HuH-7.5 (cell line): ENCODE results near the gene ATP2B2.

Experiments used
- DNase-seq: peaks from one replicate; pipeline ENCODE4 v3.0.0; 2011; ENCODE audit warnings: low spot score

The ATP2B2 gene

GRCh38 chr3:10381336-10381735 lies 124.0 kb downstream of the ATP2B2 start:
- DNase-seq: no peak

- no peak for DNase-seq
These were observed 124.5 kb downstream of the ATP2B2 start for GRCh38 chr3:10380906-10381305.

GRCh38 chr3:10379961-10380360 lies 125.4 kb downstream of the ATP2B2 start:
- DNase-seq: no peak

DNA sequence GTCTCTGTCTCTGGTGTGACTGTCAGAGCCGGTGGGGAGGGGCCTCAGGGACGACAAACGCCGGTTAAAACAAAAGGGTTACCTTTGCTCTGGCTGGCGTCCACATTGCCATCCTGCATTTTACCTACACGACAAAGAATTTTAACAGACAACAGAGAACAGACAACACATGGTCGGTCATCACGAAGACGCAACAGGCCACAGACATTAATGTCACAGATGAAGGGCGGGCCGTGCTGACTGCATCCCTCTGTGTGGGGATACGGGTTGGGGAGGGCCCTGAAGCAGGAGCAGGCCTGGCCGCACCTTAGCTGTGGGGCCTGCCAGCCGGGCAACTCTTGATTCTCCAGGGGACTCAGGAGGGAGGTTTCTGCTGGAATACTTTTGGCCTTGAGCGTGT lies 126.2 kb downstream of the ATP2B2 start:
- no peak for DNase-seq

DNA sequence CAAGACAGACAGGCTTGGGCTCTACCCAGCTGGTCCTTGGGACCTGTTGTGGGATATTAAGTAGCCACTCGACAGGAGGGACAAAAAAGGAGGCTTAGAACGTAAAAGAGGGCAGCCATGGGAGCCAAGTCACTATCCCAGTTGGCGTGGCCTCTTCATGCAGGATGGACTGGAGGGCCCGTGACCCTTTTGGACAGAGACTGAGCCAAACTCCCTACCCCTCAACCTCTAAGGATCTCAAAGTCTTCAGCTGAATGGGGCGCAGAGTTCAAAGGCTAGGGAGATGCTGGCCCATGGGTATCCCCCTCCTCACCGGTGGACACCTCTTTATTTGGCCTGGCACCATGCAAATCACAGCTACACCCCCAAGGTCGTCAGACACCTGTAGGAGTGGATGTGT lies 126.6 kb downstream of the ATP2B2 start:
- DNase-seq: no peak

DNA sequence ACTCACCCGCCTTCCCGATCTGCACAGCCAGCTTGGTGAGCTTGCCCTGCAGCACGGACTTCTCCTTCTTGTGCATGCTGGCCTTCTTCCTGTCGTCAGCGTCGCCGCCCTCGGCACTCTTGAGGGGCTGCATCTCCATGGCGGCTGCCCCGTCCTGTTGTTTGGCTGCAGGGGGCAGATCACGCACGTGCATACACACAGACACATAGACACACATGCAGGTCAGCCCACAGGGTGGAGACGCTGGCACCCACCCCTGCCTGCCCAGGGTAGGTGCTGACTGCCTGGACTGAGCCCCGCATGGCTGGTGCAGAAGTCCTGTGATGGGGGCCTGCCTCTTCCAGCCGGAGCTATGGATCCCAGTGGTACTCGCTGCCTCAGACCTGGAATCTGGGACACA lies 127.1 kb downstream of the ATP2B2 start:
- no peak for DNase-seq

DNA sequence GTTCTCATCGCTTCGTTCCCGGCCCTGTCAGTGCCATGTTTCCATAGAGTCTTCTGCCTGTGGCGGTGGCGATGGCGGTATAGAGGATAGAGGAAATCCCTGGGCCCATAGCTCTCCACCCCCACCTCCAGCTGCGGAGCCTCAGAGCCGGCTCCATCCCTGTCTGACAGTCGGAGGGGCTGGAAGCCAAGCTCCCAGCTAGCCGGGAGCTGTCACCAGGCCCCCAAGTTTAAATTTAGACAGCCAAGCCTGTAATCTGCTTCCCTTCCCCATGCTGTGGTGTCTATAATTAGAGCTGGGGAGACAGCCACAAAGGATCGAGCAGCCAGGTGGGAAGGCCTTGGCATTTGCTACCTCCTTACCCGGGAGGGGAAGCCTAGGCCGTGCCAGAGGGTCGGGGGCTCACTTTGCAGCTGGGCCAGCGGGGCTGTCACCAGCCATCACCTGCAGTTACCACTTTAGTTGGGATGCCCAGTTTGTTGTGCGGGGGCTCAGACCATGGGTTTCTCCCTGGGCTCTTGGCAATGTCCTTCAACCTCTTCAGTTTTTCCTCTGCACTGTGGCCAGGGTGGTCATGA lies 128.1 kb downstream of the ATP2B2 start:
- no peak for DNase-seq

DNA sequence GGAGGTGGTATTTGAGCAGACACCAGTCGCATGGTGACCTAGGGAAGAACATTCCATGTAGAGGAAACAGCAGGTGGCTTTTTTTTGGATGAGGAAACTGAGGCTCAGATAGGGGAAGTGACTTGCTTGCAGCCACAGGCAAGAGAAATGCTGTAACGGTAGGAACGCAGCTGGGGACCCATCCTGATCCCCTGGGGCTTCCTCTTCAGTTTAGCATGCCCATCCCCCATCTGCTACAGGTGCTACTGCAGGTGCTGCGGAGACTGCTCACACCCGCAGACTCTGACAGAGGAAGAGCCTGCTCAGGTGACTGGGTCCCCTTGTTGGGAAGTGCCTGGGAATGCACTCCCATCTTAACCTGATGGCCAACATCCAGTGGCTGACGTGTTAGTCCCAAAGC lies 129.0 kb downstream of the ATP2B2 start:
- no peak for DNase-seq

DNA sequence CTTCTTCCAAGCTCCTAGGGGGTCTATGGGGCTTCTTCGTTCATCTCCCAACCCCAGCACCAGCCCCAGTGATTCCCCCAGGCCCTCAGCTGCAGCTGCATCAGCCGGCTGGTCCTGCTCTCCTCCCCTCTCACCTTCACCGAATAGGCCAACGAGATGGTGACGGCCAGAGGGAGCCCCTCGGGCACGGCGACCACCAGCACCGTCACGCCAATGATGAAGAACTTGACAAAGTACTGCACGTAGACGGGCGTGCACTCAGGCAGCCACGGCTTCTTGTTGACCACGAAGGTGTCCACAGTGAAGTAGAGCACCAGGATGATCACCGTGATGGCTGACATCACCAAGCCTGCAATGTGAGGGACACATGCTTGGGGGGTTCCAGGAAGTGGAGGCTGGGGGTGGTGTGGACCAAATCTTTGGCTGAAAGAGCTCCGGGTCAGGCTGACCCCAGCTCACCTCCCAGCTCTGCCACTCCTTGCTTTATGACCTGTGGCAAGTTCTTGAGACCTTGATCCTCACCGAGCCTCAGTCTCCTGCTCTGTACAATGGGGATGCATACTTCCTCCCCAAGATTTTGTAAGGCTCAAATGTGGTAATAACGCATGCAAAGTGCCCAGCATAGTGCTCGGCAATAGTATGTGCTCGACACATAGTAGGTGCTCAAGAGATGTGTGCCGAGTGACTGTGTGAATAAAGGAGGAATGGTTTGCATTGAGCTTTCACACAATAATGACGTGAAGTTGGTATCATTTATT lies 129.9 kb downstream of the ATP2B2 start:
- DNase-seq: no peak

DNA sequence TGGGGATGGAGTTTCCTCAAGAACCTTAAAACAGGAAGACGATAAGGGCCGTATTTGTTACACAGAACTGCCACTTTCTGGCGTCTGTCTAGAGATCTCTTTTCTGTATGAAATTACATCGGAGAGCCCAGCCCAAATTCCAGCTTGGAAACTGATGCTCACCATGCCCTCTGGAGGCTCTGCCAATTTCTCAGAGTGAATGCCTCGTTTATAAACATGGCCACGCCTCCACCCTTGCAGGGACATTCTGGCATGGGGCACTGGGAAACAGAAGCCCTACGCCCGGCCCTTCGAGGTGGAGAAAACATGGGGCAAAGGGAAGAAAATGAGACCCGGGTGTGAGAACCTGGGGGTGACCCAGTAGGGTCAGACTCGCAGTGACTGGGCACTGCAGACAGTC lies 131.1 kb downstream of the ATP2B2 start:
- DNase-seq: no peak

GRCh38 chr3:10373686-10374261 lies 131.6 kb downstream of the ATP2B2 start:
- no peak for DNase-seq

GRCh38 chr3:10371789-10372188 lies 133.6 kb downstream of the ATP2B2 start:
- DNase-seq: no peak

GRCh38 chr3:10371167-10371566 lies 134.2 kb downstream of the ATP2B2 start:
- no peak for DNase-seq

GRCh38 chr3:10370429-10370828 lies 135.0 kb downstream of the ATP2B2 start:
- DNase-seq: no peak

GRCh38 chr3:10368512-10368911 lies 136.9 kb downstream of the ATP2B2 start:
- DNase-seq: no peak

GRCh38 chr3:10367506-10367905 lies 137.9 kb downstream of the ATP2B2 start:
- no peak for DNase-seq

DNA sequence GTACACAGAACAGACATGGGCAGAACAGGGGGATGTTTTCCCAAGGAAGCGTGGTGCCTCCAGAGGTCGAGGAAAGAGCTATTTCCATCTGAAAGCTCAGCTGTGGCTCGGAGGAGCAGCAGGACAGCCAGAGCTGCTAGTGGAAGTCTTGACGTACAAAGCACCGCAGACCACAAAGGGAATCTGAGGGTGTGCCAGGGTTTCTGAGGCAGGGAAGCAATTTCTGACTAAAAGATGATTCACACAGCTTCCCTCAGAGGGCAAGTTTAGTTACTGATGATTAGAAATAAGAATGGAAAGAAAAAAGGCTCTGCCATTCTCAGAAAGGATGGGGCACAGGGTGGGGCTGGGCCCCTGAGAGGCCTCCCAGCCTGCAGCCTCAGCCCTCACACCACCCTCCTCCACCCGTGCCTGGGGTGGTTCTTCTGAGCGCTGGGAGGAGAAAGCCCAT lies 138.7 kb downstream of the ATP2B2 start:
- DNase-seq: no peak

DNA sequence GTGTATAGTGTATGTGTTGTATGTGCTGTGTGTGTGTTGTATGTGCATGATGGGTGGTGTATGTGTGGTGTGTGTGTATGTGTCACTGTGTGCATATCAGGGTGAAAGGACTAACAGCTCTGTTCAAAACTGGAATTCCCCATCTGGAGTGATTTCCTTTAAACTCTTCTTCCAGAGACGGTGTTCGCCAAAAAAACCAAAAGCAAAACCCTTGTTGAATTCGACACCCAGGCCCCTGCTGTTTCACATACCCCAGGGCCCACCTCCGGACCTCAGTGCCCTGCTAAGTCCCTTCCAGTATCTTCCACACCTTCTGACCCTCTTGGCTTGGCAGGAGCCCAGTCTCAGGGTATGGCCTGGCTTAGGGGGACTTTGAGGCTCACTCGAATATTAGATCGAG lies 139.6 kb downstream of the ATP2B2 start:
- no peak for DNase-seq

DNA sequence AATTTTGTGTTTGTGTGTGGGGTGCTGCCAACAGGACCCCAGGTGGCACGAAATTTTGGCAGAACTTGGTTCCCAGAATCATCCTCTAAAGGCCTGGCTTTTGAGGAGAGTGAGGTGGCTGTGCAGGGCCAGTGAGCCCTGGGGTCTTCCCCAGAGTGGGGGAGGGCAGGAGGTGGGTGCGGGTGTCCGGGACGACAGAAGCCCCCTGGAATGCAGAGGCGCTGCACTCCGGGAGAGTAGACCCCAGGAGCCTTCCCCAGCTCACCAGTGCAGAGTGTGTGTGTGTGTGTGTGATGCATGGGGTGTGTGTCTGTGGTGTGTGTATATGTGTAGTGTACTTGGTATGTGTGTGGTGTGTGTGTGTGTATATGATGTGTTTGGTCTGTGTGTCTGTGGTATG lies 140.1 kb downstream of the ATP2B2 start:
- no peak for DNase-seq

GRCh38 chr3:10364806-10365205 lies 140.6 kb downstream of the ATP2B2 start:
- no peak for DNase-seq

DNA sequence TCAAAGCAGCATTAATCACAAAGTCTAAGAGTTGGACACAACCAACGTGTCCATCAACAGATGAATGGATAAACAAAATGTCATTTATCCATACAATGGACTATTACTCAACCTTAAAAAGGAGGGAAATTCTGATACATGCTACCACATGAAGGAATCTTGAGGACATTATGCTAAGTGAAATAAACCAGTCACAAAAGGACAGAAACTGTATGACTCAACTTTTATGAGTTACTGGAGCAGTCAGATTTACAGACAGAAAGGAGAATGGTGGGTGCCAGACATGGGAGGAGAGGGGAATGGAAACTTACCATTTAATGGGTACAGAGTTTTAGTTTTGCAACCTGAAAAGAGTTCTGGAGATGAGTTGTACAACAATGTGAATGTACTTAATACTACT lies 141.5 kb downstream of the ATP2B2 start:
- no peak for DNase-seq

DNA sequence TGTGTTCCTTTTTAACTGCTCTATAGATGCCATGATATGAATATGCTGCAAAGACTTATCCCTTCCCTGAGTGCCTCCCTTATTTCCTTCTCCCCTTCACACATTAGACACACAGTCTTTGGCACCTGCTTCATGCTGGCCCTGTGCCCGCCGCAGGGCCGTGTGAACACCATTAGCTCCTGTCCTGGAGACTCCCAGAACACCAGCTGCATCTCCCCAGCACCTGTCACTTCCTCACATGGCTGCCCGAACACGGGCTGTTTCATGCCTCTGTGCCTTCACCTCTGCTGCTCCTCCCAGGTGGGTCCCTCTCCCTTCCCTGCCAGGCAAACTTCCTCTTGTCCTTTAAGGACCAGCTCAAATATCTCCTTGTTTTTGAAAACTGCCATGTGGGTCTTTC lies 144.0 kb downstream of the ATP2B2 start:
- DNase-seq: no peak

GRCh38 chr3:10360478-10360877 lies 144.9 kb downstream of the ATP2B2 start:
- DNase-seq: no peak

- DNase-seq: no peak
These were observed 145.6 kb downstream of the ATP2B2 start for GRCh38 chr3:10359761-10360161.
